HG03342 (cell line): ENCODE data around the gene MET.
"Not testable (repeated sequence)": the region's sequence is repeated elsewhere in the genome, so short reads cannot be mapped to it uniquely, and the experiment has no call there.

Experiments used
- ATAC-seq: cut with Tn5 transposase; IDR thresholded peaks from one replicate; pipeline ENCODE4 v1.9.1; 2021; ENCODE audit warnings: mild to moderate bottlenecking, moderate library complexity; ENCODE audit not compliant: unreplicated experiment

MET gene

GRCh38 chr7:116671681-116672595, at the start of gene MET:
Gene MET, plus strand, starts transcription at chr7:116672196. Its CDS starts 26,889 bp downstream, at chr7:116699085.
- ATAC-seq: peak; percentile 76

DNA sequence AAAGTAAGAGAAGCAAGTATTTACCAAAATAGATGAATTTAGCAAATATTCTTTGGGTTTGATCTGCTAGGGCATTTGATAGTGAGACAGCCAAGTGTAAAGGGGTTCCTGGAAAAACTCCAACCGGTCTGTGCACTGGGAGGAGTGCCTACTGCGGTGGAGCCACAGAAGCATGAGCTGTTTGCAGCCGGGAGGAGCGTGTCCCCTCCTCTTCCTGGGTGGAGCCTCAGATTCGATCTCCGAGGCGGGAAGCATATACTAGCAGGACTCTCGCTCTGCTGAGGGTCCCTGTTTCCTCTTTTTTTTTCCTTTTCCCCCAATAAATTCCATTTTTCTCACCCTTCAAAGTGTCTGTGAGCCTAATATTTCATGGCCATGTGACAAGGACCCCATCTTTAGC, 45.1 kb upstream of the MET start:
- no peak for ATAC-seq

GRCh38 chr7:116629051-116629463, 42.9 kb upstream of the MET start:
- no peak for ATAC-seq

DNA sequence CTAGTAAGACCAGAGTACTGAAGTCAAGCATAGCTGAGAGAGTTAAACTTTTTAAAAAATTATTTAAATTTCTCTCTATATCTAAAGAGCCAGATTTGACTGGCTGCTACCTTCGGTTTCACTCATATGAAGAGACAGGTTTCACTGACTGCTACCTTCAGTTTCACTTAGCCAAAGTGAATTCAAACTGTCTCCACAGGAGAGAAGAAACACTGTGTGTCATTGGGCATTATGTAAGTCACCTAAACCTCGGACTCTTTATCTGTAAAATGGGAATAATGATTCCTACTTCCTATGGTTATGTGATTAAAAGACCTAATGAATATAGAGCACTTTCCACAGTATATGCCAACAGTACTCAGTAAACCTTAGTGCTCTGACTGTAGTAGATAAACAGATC, 41.6 kb upstream of the MET start:
- ATAC-seq: peak; percentile 95

DNA sequence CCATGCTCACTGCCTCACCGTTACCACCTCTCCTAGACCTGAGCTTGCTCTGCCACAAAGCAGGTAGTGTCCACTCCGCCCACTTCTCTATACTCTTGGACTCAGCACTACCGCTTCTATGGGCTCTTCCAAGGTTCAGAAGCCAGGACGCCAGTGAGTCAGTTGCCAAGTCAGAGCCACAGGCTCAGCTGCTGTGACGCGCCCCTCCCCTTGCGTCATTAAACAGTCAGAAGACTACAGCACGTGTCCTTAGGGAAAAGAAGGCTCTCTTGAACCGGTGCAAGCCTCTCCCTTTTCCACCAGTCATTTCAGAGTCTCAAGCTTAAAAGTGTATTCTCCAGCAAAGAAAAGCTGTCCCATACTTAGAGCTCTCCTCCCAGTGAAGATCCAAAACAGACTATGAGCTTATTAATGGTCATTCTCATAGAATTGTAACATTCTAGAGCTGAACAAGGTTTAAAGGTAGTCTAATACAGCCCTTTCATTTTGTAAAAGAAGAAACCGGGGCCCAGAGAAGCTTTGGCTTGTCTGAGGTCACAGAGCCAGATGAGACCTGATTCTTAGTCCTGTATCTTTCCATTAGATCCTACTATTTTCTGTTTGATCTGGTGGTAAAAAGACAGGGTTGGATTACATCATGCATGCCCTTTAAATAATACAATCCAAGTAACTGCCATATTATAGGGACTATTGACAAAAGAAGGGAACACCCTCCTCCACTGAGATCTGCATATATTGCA, 40.9 kb upstream of the MET start:
- ATAC-seq: no peak

GRCh38 chr7:116631676-116632075, 40.3 kb upstream of the MET start:
- ATAC-seq: no peak

GRCh38 chr7:116632384-116632783, 39.6 kb upstream of the MET start:
- no peak for ATAC-seq

DNA sequence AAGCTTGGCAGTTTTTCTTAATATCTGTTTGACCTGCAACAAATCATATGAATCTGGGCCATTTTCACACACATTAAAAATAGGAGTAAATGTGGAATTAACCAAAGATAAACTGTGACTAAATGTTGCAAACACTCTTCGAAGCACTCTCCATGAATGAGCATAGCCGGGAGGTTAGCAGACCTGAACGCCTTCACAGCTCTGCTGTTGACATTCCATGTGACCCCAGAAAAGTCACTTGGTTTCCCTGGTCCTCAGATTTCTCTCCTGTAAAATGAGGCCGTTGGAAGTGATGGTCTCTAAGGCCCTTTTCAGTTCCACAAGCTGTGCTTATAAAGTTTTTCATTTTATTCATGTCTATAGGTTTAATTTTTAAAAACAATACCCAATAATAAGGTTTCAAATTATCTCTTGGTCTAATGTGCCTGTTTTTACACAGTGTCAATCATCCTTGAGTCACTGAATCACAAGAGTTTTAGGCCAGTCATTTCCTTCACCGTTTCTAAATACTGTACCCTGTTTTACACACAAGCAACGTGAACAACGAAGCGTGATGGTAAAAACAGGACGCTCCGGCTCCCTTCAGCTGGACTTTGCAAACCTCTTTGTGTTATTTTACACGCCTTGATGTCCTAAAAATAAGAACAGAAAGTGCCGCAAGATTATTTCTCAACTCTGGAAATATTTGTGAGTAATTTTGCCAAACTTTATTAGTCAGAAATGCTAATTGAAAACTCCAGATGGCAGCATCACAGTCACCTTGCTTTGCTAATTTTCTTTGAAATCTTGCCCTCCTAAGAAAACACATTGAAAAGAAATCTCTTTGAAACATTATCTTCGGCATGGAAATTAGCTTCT, 38.6 kb upstream of the MET start:
- peak; percentile 38 for ATAC-seq

DNA sequence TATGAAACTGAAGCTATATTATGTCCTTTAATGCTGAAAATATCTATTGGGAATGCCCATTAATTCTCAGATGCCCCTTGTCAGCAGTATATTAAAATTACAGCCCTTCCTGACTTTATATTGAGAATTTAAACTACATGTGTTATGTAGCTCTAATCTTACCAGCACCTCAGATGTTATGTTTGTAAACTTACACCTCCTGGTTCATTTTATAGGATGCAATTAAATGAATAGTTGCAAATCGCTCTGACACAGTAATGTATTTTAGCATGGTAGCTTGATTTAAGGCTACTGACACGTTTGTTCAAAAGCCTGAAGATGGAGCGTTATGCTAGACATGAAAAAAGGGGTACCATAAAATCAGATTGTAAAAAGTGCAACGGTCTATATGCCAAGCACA, 35.0 kb upstream of the MET start:
- no peak for ATAC-seq

DNA sequence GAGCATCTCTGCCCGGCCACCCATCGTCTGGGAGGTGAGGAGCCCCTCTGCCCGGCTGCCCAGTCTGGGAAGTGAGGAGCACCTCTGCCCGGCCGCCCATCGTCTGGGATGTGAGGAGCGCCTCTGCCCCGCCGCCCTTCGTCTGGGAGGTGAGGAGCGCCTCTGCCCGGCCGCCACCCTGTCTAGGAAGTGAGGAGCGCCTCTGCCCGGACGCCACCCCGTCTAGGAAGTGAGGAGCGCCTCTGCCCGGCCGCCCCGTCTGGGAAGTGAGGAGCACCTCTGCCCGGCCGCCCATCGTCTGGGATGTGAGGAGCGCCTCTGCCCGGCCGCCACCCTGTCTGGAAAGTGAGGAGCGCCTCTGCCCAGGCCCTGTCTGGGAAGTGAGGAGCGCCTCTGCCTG, 33.4 kb upstream of the MET start:
- ATAC-seq: not testable (repeated sequence)

DNA sequence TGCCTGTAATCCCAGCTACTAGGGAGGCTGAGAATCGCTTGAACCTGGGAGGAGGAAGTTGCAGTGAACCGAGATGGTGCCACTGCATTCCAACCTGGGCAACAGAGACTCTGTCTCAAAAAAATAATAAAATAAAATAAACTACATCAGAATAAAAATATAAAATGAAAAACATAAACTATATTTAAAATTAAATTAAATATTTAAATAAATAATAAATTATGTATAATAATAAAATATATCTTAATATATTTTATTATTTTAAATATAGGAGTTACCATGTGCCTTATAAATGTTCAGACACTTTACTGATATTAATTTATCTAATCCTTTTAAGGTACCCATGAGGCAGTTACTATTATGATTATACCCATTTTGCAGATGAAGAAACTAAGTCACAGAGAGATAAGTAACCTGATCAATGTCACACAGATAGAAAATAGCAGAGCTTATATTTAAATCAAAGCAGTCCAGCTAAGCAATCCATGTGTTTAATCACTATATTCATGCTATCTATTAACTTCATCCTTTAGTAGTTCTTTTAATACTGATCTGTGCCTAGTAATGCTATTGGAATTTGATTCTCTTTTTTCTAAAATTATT, 30.3 kb upstream of the MET start:
- no peak for ATAC-seq

DNA sequence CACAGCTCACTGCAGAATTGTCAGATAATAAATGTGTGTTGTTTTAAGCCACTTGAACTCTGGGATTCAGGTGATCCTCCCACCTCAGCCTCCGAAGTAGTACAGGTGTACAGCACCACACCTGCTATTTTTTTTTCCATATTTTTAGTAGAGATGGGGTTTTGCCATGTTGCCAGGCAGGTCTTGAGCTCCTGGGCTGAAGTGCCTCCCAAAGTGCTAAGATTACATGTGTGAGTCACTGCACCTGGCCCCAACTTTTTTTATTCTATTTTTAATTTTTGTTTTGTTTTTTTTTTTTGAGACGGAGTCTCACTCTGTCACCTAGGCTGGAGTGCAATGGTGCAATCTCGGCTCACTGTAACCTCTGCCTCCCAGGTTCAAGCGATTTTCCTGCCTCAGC, 28.8 kb upstream of the MET start:
- not testable (repeated sequence) for ATAC-seq

DNA sequence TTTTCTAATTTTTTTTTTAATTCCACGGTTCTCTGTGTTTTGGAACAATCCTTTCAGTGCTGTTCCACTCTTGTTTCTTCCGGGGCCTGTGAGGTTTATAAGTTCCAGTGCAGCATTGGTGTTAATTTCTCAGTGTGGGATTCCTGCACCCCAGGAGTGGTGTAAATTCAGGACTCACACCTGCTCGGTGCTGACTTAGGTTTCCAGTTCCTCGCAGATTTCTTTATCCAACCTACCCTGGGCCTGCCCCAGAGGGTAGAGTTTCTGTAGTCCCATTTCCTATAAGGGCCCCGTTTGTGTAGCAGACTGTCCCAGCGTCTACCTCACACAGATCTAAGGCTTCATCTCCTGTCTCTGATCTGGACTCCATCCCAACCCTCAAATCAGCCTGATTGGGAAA, 27.4 kb upstream of the MET start:
- ATAC-seq: no peak

GRCh38 chr7:116647290-116647689, 24.7 kb upstream of the MET start:
- no peak for ATAC-seq

- no peak for ATAC-seq
Measured at GRCh38 chr7:116647861-116648260, 24.1 kb upstream of the MET start.

DNA sequence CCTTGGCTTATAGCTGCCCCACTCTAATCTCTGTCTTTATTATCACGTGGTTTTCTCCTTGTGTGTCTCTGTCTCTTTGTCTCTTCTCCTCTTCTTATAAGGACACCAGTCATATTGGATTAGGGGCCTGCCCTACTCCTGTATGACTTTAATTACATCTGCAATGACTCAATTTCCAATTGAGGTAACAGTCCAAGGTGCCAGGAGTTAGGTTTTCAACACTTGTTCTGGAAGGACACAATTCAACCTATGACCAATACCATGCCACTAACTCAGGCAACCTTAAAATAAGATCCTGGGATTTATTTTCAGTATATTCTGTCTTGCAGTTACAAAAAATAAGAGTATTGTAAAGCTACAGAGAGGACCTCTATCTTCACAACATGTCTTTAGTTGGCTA, 21.6 kb upstream of the MET start:
- ATAC-seq: no peak

DNA sequence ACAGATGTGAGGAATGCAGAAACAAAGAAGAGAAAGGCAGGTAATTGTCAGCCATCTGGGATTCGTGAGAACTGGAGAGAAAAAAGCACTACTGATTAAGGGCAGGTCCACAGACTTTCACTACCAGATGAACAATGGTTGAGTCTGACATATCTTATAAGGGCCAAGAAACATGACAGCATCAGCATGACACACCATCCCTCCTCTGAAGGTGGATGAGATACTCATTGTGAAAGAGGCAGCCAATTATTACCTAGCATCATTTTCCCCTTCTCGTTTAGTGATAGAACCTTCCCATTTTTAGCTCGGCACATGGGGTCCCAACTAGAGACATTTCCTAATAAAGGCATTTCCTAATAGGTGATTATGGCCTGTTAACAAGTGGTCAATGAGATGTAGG, 19.2 kb upstream of the MET start:
- ATAC-seq: no peak

DNA sequence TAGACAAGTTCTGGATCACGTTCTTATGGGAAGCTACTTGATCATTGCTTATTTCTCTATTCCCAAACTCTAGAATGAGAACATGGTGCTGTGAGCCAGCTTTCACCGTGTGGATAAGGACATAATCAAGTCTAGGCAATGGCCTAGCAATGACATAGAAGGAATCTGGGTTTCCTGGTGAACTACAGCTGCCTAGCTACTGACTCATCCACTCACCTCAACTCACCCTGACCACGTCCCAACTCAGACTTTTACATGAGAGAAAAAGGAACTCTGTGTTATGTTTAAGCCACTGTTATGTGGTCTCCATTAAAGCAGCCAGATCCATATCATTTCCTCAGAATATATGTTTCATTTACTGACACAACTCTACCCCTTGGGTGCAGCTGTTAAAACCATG, 18.8 kb upstream of the MET start:
- no peak for ATAC-seq

DNA sequence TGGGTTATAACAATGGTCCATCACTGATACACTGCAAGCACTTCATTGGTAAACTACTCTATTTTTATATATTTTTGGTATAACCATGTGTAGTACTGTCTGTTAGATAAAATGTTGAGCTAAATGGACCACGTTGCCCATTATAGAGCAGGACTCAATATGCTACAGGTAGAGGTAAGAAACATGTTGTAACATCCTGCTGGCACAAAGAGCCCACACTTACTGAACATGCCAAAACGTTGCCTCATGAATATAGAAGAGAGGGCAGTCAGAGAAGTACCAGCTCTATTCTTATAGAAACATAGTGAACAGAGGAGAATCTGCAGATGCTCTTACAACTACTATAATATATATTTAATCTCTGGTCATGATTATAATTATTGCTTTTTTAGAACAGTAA, 18.4 kb upstream of the MET start:
- ATAC-seq: no peak

DNA sequence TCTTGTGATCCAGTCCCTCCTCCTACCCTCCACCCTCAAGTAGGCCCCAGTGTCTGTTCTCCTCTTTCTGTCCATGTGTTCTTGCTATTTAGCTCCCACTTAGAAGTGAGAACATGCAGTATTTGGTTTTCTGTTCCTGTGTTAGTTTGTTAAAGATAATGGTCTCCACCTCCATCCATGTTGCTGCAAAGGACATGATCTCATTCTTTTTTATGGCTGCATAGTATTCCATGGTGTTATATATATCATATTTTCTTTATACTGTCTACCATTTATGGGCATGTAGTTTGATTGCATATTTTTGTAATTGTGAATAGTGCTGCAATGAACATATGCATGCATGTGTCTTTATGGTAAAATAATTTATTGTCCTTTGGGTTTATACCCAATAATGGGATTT, 12.7 kb upstream of the MET start:
- not testable (repeated sequence) for ATAC-seq

DNA sequence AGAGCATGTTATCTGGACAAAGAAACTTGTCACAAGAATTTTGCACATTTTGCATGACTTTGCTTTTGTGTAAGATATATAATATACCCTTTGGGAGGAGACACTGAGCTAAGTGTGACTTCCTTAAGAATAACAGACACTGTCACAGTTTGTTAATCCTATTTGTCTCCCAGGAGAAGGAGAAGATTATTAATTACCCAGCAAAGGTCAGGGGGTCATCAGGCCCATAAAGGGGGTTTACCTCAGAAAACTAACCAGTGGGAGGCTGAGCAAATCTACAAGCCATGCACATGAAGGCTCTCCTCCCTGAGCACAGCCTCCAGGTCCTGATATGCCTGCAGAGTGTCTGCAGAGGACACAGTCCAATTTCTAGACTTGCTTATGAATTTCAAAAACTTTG, 10.1 kb upstream of the MET start:
- ATAC-seq: no peak
